ENCODE results near the gene SMTNL2. TPM values are rescaled to one million over a fixed set of nuclear protein-coding genes. Genes with fewer than 3 reads are reported as not detected.

SMTNL2 gene
- total RNA-seq, 1 experiment from 2014 or later: 2.7 TPM

DNA sequence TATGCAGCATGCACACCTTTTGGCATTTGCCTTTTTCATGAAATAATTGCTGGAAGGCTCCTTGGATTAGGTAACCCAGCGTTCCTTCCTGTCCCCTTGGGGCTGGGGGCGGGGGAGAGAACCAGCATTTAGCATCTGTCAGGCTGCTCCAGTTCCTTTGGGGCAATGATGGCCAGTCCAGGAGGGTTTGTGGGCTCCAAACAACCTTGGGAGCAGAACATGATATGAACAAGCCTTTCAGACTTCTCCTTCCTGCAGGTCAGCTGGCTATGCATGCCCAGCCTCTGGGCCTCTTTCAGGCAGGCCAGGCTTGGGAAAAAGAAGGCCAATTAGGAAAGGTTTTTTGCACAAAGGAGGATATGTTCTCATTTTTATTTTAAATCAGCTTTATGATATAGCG is 1.1 kb upstream of the SMTNL2 start:
- Mint-ChIP-seq H3K27ac (no peak overlapping the region), H3K4me3 (peak overlapping the region; percentile 86), H3K9me3 (no peaks in the 10 kb centered on the region), H3K36me3 (no peaks in the 10 kb centered on the region), H3K4me1 (peaks cover 22% of the 10 kb centered on the region), H3K27me3 (ENCODE audit: low read depth) (peaks cover 40% of the 10 kb centered on the region)
- ATAC-seq: no peak
- TF ChIP-seq NFATC4 (CRISPR knock-in tag; IDR thresholded peaks at IDR 0.05): no peak
- no peak for TF ChIP-seq ZNF416 (CRISPR knock-in tag; IDR thresholded peaks at IDR 0.05)
- TF ChIP-seq ATF1 (CRISPR knock-in tag; IDR thresholded peaks at IDR 0.05): no peak
- DNase-seq (ENCODE audit: low spot score): no peak
- CTCF ChIA-PET: interaction anchor here (0.9 to 2.7 kb wide), 6 partner anchors 9 to 64 kb away, joined by 3 to 35 read pairs (median 4); partner anchors contain the start of gene GGT6
- POLR2A ChIA-PET: no interaction called here

DNA sequence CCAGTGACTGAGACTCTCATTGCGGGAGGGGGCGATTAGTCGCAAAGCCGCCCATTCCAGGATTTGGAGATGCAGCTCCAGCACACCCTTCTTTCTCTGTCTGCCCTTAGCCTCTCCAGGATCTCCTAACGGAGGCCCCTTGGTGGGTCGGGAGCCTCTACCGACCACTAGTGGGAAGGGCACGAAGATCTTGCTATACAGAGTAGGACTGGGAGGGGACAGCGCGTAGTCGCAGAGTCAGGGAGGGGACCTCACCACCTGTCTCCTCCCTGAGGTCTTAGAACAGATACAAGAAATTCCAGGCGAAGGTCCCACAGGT is 588 bp upstream of the SMTNL2 start:
- peak; percentile 60 for DNase-seq (ENCODE audit: low spot score)
- H3K27me3 Mint-ChIP-seq (ENCODE audit: low read depth): peaks cover 40% of the 10 kb centered on the region
- POLR2A ChIA-PET: no interaction called here
- H3K9me3 Mint-ChIP-seq: no peaks in the 10 kb centered on the region
- peak; percentile 76 for ATAC-seq
- peak overlapping the region; percentile 86 for H3K4me3 Mint-ChIP-seq
- CTCF ChIA-PET: interaction anchor here (0.5 to 2.7 kb wide), 9 partner anchors 10 to 452 kb away, joined by 3 to 35 read pairs (median 4); partner anchors contain the start of gene GGT6
- H3K27ac Mint-ChIP-seq: no peak overlapping the region
- H3K36me3 Mint-ChIP-seq: no peaks in the 10 kb centered on the region
- no peak for TF ChIP-seq ELF4 (CRISPR knock-in tag; IDR thresholded peaks at IDR 0.05; ENCODE audit: low read depth)
- TF ChIP-seq, protein P1, sequence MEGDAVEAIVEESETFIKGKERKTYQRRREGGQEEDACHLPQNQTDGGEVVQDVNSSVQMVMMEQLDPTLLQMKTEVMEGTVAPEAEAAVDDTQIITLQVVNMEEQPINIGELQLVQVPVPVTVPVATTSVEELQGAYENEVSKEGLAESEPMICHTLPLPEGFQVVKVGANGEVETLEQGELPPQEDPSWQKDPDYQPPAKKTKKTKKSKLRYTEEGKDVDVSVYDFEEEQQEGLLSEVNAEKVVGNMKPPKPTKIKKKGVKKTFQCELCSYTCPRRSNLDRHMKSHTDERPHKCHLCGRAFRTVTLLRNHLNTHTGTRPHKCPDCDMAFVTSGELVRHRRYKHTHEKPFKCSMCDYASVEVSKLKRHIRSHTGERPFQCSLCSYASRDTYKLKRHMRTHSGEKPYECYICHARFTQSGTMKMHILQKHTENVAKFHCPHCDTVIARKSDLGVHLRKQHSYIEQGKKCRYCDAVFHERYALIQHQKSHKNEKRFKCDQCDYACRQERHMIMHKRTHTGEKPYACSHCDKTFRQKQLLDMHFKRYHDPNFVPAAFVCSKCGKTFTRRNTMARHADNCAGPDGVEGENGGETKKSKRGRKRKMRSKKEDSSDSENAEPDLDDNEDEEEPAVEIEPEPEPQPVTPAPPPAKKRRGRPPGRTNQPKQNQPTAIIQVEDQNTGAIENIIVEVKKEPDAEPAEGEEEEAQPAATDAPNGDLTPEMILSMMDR (IDR thresholded peaks at IDR 0.05): peak; percentile 24; the same call in 1 of the 2 replicates
- H3K4me1 Mint-ChIP-seq: peaks cover 22% of the 10 kb centered on the region

DNA sequence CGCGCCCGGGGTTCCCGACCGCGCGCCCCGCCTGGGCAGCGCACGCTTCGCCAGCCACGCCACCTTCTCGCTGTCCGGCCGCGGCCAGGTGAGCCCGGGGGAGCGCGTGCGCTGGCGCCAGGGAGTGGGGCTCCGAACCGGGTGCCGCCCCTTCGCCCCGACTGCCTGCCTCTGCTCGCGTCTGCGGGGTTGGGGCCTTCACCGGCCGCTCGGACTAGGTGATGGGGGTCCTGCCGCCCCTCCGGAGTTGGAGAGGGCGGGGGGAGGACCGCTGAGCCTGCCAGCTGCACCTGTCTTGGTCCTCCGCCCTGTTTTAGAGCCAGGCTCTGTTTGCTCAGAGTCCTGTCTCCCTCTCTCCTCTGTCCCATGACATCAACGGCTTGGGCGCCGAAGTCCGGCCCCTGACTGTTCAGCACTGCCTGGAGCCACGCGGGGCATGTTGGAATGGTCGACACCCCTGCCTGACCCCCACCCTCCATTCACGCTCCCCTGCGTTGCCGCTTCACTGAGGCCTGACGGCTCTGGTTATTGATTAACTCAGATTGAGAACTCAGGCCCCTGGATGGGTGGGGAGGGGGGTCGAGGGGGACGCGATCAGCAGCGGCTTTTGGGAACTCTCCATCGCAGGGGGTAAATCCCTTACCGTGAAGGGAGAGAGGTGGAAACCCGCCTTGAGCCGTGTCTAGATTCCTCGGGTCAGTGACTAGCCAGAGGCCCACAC is 748 bp downstream of the SMTNL2 start:
- TF ChIP-seq, protein P2, sequence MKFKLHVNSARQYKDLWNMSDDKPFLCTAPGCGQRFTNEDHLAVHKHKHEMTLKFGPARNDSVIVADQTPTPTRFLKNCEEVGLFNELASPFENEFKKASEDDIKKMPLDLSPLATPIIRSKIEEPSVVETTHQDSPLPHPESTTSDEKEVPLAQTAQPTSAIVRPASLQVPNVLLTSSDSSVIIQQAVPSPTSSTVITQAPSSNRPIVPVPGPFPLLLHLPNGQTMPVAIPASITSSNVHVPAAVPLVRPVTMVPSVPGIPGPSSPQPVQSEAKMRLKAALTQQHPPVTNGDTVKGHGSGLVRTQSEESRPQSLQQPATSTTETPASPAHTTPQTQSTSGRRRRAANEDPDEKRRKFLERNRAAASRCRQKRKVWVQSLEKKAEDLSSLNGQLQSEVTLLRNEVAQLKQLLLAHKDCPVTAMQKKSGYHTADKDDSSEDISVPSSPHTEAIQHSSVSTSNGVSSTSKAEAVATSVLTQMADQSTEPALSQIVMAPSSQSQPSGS (CRISPR knock-in tag; IDR thresholded peaks at IDR 0.05; ENCODE audit: borderline replicate concordance, low read depth): no peak
- peak; percentile 14; the same call in 1 of the 2 replicates for TF ChIP-seq NFYB (CRISPR knock-in tag; conservative IDR thresholded peaks at IDR 0.05; ENCODE audit: low read depth)
- TF ChIP-seq, protein P3, sequence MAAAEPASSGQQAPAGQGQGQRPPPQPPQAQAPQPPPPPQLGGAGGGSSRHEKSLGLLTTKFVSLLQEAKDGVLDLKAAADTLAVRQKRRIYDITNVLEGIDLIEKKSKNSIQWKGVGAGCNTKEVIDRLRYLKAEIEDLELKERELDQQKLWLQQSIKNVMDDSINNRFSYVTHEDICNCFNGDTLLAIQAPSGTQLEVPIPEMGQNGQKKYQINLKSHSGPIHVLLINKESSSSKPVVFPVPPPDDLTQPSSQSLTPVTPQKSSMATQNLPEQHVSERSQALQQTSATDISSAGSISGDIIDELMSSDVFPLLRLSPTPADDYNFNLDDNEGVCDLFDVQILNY (CRISPR knock-in tag; IDR thresholded peaks at IDR 0.05): 0 out of 2 replicates have a peak, but pooled peaks have one; percentile 9
- TF ChIP-seq ZBTB21 (CRISPR knock-in tag; IDR thresholded peaks at IDR 0.05; ENCODE audit: borderline replicate concordance): 0 out of 2 replicates have a peak, but pooled peaks have one; percentile 53
- TF ChIP-seq, protein P4, sequence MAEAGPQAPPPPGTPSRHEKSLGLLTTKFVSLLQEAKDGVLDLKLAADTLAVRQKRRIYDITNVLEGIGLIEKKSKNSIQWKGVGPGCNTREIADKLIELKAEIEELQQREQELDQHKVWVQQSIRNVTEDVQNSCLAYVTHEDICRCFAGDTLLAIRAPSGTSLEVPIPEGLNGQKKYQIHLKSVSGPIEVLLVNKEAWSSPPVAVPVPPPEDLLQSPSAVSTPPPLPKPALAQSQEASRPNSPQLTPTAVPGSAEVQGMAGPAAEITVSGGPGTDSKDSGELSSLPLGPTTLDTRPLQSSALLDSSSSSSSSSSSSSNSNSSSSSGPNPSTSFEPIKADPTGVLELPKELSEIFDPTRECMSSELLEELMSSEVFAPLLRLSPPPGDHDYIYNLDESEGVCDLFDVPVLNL (CRISPR knock-in tag; IDR thresholded peaks at IDR 0.05; ENCODE audit: borderline replicate concordance, low read depth): 0 out of 2 replicates have a peak, but pooled peaks have one; percentile 28
- peak; percentile 32; the same call in 1 of the 2 replicates for TF ChIP-seq CREM (CRISPR knock-in tag; IDR thresholded peaks at IDR 0.05)
- TF ChIP-seq, protein P5, sequence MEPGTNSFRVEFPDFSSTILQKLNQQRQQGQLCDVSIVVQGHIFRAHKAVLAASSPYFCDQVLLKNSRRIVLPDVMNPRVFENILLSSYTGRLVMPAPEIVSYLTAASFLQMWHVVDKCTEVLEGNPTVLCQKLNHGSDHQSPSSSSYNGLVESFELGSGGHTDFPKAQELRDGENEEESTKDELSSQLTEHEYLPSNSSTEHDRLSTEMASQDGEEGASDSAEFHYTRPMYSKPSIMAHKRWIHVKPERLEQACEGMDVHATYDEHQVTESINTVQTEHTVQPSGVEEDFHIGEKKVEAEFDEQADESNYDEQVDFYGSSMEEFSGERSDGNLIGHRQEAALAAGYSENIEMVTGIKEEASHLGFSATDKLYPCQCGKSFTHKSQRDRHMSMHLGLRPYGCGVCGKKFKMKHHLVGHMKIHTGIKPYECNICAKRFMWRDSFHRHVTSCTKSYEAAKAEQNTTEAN (CRISPR knock-in tag; IDR thresholded peaks at IDR 0.05): peak; percentile 28; the same call in 1 of the 2 replicates
- TF ChIP-seq, protein P6, sequence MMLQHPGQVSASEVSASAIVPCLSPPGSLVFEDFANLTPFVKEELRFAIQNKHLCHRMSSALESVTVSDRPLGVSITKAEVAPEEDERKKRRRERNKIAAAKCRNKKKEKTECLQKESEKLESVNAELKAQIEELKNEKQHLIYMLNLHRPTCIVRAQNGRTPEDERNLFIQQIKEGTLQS (CRISPR knock-in tag; conservative IDR thresholded peaks at IDR 0.05): no peak
- Mint-ChIP-seq H3K27me3 (ENCODE audit: low read depth) (peaks cover 40% of the 10 kb centered on the region), H3K27ac (no peak overlapping the region), H3K4me3 (peak overlapping the region; percentile 68), H3K36me3 (no peaks in the 10 kb centered on the region), H3K4me1 (peaks cover 22% of the 10 kb centered on the region), H3K9me3 (no peaks in the 10 kb centered on the region)
- ChIA-PET CTCF (interaction anchor here (1.1 to 2.7 kb wide), 3 partner anchors 10 to 40 kb away, joined by 11 to 35 read pairs (median 23); no protein-coding TSS in a partner anchor), POLR2A (no interaction called here)
- DNase-seq (ENCODE audit: low spot score) (peak; percentile 39), ATAC-seq (peak; percentile 8)

Data from WTC11 (cell line).